ENCODE measurements around the gene COPS7B.

The COPS7B gene

DNA sequence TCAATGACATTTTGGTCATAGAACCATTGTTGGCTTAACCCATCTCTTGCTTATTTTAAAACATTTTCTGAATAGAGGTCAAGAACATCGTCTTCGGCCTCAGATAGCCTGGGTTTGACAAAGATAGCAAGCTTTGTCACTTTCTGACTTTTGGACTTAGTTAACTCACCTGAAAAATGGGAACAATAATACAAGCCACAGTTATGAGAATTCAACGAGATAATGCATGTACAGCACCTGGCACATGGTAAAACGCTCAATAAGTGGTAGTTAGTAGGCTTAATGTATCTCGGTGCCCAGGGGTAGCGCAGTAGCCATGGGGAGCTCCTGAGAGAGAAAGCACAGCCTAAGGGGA, 446 bp upstream of the COPS7B start:
- DNase-seq (ENCODE audit: low spot score) = no peak

GRCh38 chr2:231786917-231787292, 660 bp downstream of the COPS7B start:
- no peak for DNase-seq (ENCODE audit: low spot score)

DNA sequence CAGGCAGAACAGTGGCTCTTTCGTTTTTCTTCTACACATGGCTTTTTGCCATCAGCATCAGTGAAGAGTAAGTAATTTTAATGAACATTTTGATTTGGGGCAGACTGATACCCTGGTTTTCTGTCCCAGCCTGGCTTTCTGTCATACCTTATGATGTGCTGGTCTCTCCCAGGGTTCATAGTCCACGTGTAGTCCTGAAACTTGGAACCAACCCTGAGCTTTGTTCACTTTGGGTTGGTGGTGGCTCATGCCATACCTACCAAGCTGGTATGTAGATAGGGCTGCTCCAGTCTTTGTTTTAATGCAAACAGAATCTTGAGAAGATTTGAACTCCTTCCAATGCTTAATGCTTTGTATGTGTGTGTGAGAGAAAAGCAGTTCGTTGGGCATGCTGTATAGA, 4.9 kb downstream of the COPS7B start:
- no peak for DNase-seq (ENCODE audit: low spot score)

DNA sequence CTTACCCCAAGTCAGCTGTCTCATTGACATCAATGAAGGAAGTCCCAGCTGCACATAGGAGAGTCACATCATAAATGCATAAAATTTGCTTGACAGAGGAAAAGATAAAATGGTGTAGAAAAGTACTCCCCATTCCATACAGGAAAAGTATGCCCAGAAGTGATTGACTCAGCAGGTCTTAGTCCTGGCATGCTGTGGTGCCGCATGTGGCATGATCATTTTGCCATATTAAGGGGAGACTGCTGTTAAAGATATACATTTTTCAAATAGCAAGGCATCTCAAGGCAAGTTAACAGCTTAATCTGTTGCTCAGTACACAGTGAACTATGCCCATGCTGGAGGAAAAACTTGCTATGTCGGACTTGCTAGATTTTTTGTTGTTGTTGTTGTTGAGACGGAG, 8.1 kb downstream of the COPS7B start:
- no peak for DNase-seq (ENCODE audit: low spot score)

- DNase-seq (ENCODE audit: low spot score) = peak; percentile 52
These were observed 9.5 kb downstream of the COPS7B start for GRCh38 chr2:231795525-231796327.

GRCh38 chr2:231800493-231801091, 14.3 kb downstream of the COPS7B start:
- peak; percentile 52 for DNase-seq (ENCODE audit: low spot score)

GRCh38 chr2:231803501-231804138, 17.4 kb downstream of the COPS7B start:
- DNase-seq (ENCODE audit: low spot score) = no peak

DNA sequence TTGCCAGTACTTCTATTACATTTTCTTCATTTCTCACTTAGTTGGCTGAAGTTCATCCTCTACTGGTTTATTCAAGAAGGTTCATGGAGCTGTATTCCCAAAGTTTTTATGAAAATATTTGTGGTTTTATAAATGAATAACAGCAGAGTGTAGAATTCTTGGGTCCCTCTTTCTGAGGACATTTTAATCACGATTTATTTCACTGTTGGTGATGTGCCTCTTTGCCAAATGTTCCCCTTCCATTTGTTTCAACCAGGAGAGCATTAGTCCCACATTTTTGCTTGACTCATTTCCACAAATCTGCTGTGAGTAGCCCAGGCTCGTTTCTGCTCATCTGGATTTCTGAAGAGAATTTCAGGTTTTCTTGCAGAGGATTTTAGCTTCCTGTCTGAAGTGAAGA, 20.8 kb downstream of the COPS7B start:
- DNase-seq (ENCODE audit: low spot score) = peak; percentile 43

GRCh38 chr2:231810905-231811304, 24.7 kb downstream of the COPS7B start:
- peak; percentile 76 for DNase-seq (ENCODE audit: low spot score)

DNA sequence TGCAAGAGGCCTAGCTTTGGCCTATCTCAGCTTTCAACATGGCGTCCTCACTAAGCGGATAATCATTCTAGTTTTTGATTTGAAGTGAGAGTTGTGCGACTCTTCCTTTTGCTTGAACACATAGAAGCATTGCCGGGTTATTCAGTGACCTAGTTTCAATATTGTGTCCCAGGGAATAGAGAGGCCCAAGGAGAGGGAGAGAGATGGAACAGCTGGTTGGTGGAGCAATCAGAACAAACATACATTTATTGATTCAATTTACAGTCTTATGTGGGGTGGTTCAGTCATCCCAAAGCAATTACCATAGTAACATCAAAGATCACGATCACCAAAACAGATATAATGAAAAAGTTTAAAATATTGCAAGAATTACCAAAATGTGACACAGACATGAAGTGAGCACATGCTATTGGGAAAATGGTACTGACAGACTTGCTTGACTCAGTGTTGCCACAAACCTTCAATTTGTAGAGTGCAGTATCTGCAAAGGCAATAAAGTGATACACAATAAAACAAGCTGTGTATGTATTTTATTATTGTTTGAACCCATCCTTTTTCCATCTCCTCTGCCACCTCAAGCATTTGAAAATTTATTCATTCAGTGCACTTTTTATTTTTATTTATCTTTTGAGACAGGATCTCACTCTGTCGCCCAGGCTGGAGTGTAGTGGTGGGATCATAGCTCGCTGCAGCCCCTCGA, 30.2 kb downstream of the COPS7B start:
- DNase-seq (ENCODE audit: low spot score) = no peak

DNA sequence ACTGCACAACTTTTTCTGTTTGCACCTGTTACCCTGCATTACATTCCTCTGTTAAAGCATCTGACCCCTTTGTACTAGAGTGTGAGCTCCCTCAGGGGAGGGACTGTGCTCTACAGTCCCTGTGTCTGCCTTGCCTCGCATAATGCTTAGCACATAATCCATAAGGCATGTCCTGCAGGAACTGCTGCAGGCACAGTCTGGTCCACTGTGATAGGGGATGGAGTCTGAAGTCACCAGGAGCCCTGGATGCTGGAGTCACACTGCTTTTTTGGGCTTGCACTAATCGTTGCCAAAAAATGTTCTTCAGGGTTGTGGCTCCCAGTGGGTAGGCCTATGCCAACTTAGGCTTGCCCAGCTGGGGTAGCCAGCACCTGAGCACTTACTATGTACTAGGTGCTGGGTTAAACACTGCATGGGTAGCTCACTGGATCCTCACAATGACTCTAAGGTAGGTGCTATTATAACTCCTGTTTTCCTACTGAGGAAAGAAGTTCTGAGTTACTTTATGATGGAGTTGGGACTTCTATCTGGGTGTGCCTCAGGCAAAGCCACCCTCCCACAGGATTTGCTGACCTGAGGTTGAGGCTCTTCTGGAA, 33.3 kb downstream of the COPS7B start:
- no peak for DNase-seq (ENCODE audit: low spot score)

GRCh38 chr2:231820786-231821303, 34.6 kb downstream of the COPS7B start:
- no peak for DNase-seq (ENCODE audit: low spot score)

- no peak for DNase-seq (ENCODE audit: low spot score)
These were observed 35.7 kb downstream of the COPS7B start for GRCh38 chr2:231821908-231822307.

DNA sequence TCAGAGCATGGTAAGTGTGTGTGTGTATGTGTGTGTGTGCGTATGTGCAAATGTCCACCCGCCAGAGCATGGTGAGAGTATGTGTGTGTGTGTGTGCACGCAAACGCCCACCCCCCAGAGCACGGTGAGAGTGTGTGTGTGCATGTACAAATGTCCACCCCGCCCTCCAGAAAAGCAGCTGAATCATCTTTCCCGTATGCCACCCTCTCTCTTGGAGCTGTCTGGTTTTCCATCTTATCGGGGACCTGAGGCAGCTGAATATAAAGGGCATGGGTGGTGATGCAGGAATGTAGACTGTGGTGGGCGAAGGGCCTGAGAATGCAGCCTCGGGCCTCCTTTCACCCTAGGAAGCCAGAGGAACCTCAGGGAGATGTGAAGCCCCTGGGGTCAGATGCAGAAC, 66.9 kb downstream of the COPS7B start:
- DNase-seq (ENCODE audit: low spot score) = no peak

- DNase-seq (ENCODE audit: low spot score) = no peak
These were observed 68.4 kb downstream of the COPS7B start for GRCh38 chr2:231854616-231855125.

- no peak for DNase-seq (ENCODE audit: low spot score)
These were observed 70.7 kb downstream of the COPS7B start for GRCh38 chr2:231856959-231857358.

Measured in AG08395 (cell line).